Epithelial cell of proximal tubule (primary cell): ENCODE results near the gene PARL. TPM values are rescaled to one million over a fixed set of nuclear protein-coding genes. Genes with fewer than 3 reads are reported as not detected.

Experiments used
- DNase-seq: peaks from one replicate; pipeline ENCODE4 v3.0.0-alpha.2; 2011; ENCODE audit warnings: low read depth
- H3K4me3 ChIP-seq: 2 replicates; pipeline ENCODE4 v1.5.1; 2011; ENCODE audit warnings: low read depth, mild to moderate bottlenecking, low read length
- total RNA-seq: library from RNA; depleted of rRNA; stranded (reverse); fragments of >200 nt; gene quantifications from 2 replicates; pipeline ENCODE4 v1.2.3, GENCODE V29; 2015
- TF ChIP-seq, protein P1 (sequence below): conservative IDR thresholded peaks from 2 replicates; pipeline ENCODE4 v1.5.1; 2012; ENCODE audit warnings: low read depth, mild to moderate bottlenecking, low read length

PARL gene
- total RNA-seq, 1 donor from 2014 or later: 38.1 TPM

DNA sequence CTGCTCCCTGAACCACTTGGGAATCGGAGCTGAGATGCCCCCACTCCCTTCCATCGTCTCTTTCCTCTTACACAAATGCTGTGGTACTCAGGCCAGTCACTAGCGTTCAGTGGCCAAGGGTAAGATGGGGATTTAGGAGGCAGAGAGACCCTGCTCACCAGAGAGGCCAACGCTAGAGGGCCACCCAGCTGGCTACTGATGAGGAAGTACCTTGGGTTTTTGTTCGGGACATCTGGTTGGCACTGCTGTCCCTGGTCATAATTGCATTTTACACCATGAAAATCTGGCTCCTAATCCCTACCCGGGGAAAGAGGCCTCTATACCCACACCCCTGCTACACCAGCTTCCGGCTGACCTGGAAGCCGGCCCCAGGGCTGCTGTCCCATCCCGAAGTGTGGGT, 67.0 kb downstream of the PARL start:
- DNase-seq: no peak
- no peak overlapping the region for H3K4me3 ChIP-seq
- TF ChIP-seq, protein P1, sequence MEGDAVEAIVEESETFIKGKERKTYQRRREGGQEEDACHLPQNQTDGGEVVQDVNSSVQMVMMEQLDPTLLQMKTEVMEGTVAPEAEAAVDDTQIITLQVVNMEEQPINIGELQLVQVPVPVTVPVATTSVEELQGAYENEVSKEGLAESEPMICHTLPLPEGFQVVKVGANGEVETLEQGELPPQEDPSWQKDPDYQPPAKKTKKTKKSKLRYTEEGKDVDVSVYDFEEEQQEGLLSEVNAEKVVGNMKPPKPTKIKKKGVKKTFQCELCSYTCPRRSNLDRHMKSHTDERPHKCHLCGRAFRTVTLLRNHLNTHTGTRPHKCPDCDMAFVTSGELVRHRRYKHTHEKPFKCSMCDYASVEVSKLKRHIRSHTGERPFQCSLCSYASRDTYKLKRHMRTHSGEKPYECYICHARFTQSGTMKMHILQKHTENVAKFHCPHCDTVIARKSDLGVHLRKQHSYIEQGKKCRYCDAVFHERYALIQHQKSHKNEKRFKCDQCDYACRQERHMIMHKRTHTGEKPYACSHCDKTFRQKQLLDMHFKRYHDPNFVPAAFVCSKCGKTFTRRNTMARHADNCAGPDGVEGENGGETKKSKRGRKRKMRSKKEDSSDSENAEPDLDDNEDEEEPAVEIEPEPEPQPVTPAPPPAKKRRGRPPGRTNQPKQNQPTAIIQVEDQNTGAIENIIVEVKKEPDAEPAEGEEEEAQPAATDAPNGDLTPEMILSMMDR: no peak

DNA sequence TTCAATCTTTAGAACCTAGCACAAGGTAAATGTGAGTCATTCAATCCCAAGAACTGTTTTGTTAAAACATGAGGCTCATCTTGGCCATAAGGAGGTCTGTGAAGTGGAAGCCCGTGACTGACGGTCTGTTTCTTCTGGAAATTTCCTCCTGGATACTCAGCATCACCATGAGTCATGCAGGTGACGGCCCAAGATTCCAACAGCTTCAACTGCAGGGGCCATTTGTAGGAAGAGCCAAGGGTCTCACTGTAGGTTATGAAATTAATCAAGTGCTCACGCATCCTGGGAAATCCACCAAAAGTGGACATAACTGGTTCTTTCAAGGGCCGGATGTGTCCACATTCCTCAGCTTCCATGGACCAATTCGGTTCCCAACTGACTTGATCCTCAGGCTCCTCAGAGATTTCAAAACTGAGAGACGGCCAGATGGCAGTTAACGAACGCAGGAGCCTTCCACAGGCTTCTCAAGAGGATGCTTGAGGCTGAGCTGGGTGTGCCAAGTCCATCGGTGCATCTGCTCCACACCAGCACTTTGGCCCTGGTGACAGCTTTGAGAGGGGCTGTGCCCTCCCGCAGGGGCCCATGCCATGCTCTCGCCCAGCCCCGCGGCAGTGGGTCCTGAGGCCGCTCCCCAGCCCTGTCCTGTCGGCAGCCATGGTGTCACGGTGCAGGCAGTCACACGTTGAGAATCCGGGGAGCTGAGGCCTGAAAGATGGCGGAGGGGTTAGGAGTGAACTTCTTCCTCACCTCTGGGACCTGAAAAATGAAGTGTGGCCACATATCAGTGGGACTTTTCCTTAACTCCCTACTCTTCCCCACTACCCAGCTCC, 67.8 kb downstream of the PARL start:
- TF ChIP-seq, protein P1: no peak
- DNase-seq: no peak
- no peak overlapping the region for H3K4me3 ChIP-seq

DNA sequence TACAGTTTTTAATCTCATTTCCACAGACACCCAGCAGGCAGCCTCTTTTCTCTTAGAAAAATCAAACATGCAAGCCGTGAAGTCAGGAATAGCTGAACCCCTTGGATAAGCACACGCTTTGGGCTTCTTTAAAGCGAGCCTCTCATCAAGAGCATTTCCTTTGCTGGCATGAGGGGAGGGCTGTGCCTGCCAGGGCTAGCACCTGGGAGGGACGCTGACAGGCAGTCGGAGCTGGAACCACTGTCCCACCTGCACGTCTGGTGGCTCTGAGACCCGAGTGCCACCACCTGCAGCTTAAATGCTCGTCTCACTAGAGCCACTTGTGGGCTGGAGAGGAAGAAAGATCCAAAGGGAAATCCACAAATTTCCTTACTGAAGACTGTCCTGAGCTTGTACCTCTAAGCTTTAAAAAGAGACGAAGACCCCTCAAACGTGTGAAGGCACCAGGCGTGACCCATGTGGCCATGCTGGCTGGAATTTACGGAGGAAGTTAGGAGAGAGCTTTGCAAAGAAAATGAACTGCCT, 68.7 kb downstream of the PARL start:
- H3K4me3 ChIP-seq: no peak overlapping the region
- TF ChIP-seq, protein P1: no peak
- DNase-seq: no peak

DNA sequence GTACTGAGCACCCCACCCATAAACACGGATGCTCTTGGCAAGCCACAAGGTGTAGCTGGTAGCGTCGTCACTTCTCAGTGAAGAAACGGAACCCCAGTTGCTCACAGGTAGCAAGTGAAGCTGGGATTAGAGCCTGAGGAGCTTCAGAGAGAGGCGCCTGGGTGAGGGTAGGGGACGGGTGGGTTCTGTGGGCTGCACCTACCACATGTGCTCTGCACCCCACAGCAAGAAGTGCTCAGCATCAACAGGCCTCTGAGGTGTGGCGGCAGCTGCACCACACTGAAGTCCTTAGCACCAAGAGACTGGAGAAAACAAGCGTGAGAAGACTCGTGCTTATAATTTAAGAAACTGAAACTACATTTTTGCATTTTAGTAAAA, 69.1 kb downstream of the PARL start:
- no peak for DNase-seq
- no peak overlapping the region for H3K4me3 ChIP-seq
- TF ChIP-seq, protein P1: no peak

DNA sequence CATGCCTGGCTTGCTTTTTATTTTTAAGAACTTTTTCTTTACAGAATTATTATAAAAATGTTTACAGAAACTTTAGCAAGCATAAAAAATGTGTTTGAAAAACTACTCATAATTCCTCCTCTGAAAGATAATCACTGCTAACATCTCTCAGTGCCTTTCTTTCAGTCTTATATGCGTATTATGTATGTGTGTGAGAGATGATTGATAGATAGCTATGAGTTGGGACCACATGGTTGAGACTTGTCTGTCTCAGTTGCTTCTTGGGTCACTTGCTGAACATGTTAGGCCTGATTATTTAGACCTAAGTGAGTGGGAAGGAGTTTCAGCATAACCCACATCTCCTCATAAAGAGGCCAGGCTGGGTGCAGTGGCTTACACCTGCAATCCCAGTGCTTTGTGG, 70.4 kb downstream of the PARL start:
- DNase-seq: no peak
- TF ChIP-seq, protein P1: no peak
- no peak overlapping the region for H3K4me3 ChIP-seq

DNA sequence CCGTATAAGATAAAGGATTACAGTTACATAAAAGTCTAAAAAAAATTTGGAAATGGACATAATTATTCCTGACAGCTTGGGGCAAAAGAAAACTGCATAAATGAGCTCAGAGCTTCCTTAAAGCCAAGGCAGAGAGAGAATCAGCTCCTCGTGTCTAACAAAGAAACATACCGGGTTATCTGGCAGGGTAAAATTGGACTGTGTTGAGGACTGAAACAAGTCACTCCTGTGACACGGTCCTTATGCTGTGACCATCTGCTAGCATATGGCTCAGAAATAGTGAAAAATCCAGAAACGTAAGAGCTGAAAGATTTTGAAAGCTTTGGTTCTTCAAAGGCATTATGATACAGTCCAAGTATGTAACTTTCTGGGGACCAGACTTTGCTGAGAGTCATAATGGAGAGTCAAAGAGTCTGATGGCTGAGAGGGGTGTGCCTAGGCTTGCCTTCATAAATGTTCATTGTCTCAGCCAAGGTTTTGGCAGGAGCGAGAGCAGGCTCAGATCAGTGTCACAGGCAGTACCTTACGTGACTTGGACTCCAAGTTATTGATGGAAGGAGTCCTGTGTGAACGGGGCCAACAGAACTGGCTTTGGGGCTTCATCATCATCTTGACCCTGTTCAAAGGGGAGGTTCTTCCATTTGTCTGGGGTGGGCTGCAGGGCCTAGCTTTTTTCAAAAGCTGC, 71.8 kb downstream of the PARL start:
- no peak overlapping the region for H3K4me3 ChIP-seq
- TF ChIP-seq, protein P1: no peak
- no peak for DNase-seq
